NB4 (cell line): ENCODE measurements around the gene CYBB.

Source experiments
- DNase-seq: peaks from one replicate; pipeline ENCODE4 v3.0.0; 2010; ENCODE audit warnings: low read depth
- H3K4me3 ChIP-seq: one replicate; pipeline ENCODE4 v1.5.1; 2011; ENCODE audit warnings: mild to moderate bottlenecking, low read depth, low read length, moderate library complexity
- CTCF ChIP-seq: IDR thresholded peaks from one replicate; pipeline ENCODE4 v1.5.1; 2012; ENCODE audit warnings: low read depth, low read length
- MAX ChIP-seq: IDR thresholded peaks from 2 replicates; pipeline ENCODE4 v1.6.1; 2011; ENCODE audit warnings: low read depth, low read length
- MYC ChIP-seq: IDR thresholded peaks from 2 replicates; pipeline ENCODE4 v1.6.1; 2011; ENCODE audit warnings: low read depth, low read length
- POLR2A ChIP-seq: IDR thresholded peaks from 2 replicates; pipeline ENCODE4 v1.6.1; 2011; ENCODE audit warnings: mild to moderate bottlenecking; ENCODE audit not compliant: insufficient read length; ENCODE audit errors: extremely low read depth

CYBB gene

GRCh38 chrX:37800717-37801116, 20.9 kb downstream of the CYBB start:
- no peak for TF ChIP-seq POLR2A
- no peak for TF ChIP-seq MYC
- TF ChIP-seq MAX, result no peak
- TF ChIP-seq CTCF, result no peak
- H3K4me3 ChIP-seq, result no peak overlapping the region
- DNase-seq, result peak; percentile 31

DNA sequence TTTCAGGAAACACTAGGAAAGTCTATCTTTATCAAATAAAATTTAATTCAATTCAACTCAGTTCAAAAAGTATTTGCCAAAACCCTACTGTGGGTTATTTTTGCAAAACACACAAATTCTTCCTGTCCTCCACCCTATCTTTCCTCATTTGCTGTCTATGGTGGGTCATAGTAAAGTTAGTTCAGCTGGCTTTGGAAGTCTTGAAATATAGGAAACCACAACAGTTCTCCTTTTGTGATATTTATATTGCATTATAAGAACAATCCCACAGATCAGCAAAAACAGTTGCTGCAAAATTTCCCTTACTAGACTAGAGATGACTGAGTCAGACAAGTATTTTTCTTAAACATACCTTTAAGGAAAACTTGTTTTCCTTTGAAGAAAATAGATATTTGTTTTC, 22.2 kb downstream of the CYBB start:
- peak; percentile 73 for DNase-seq
- no peak for TF ChIP-seq MAX
- no peak for TF ChIP-seq CTCF
- TF ChIP-seq MYC, result no peak
- no peak for TF ChIP-seq POLR2A
- H3K4me3 ChIP-seq, result no peak overlapping the region

GRCh38 chrX:37803057-37803456, 23.2 kb downstream of the CYBB start:
- no peak for DNase-seq
- no peak for TF ChIP-seq MAX
- TF ChIP-seq MYC, result no peak
- no peak for TF ChIP-seq POLR2A
- TF ChIP-seq CTCF, result no peak
- H3K4me3 ChIP-seq, result no peak overlapping the region

DNA sequence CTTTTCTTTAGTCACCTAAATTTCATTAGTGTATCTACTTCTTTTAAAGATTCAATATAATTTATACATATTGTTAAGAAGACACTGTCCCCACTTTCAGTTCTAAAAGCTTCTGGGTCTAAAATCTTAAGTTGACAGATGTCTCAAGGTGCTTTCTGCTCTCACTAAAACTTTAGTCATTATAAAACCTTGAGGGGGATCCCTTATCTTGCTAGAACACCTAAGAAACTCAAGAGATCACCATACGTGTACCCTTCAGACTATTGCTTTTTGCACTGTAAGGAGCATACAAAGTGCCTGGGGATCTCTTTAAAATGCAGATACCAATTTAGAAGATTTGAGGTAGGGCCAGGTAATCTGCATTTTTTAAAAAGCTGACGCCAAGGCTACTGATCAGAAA, 30.1 kb downstream of the CYBB start:
- no peak for TF ChIP-seq CTCF
- no peak for TF ChIP-seq POLR2A
- no peak for TF ChIP-seq MYC
- no peak for TF ChIP-seq MAX

GRCh38 chrX:37812110-37812509, 32.3 kb downstream of the CYBB start:
- no peak for TF ChIP-seq MYC
- TF ChIP-seq CTCF, result no peak
- TF ChIP-seq POLR2A, result no peak
- no peak for TF ChIP-seq MAX
- H3K4me3 ChIP-seq, result no peak overlapping the region
- DNase-seq, result no peak

More for the DNA sequence above, 30.1 kb downstream of the CYBB start:
- no peak overlapping the region for H3K4me3 ChIP-seq
- DNase-seq, result no peak

DNA sequence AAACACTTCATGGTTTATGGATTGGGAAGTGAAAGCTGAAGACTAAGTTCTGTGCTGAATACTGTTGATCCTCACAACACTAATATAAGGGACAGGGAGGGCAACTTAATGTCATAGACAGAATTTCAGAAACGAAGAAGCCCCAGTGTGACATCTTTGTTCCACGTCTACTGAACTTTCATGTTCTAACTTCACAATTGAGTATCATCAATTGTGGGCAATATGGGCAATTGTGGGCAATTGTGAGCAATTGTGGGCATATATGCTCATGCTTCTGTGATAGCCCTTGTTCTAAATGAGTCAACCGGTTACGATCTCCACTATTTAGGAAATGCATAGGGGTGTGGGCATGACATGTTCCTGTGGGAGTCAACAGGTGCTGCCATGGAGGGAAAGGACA, 33.7 kb downstream of the CYBB start:
- no peak for DNase-seq
- TF ChIP-seq POLR2A, result no peak
- no peak for TF ChIP-seq MYC
- TF ChIP-seq CTCF, result no peak
- no peak for TF ChIP-seq MAX

More for the DNA sequence above, 33.7 kb downstream of the CYBB start:
- no peak overlapping the region for H3K4me3 ChIP-seq
